Mucosa of descending colon (tissue), 3 donors: ENCODE results near the gene TRIM47. TPM values are rescaled to one million over a fixed set of nuclear protein-coding genes. Genes with fewer than 3 reads are reported as not detected.
"Not testable (repeated sequence)": the region's sequence is repeated elsewhere in the genome, so short reads cannot be mapped to it uniquely, and the experiment has no call there.

ENCODE experiments used
- ATAC-seq: fragments of 200-7000 bp; cut with Tn5 transposase; one replicate; pipeline ENCODE4 v1.9.1; 2020; ENCODE audit warnings: mild to moderate bottlenecking, moderate library complexity
- DNase-seq, 3 donors: peaks; one replicate each; pipeline ENCODE4 v3.0.0-alpha.2; 2020
- H3K36me3 ChIP-seq: fragments of 200-600 bp; one replicate; pipeline ENCODE4 v1.8.0; 2021; ENCODE audit warnings: low read depth, mild to moderate bottlenecking
- H3K4me1 ChIP-seq: fragments of 200-600 bp; one replicate; pipeline ENCODE4 v1.8.0; 2021; ENCODE audit warnings: low read depth, mild to moderate bottlenecking
- H3K4me3 ChIP-seq: fragments of 200-600 bp; one replicate; pipeline ENCODE4 v1.8.0; 2021; ENCODE audit warnings: mild to moderate bottlenecking
- H3K9me3 ChIP-seq: fragments of 200-600 bp; one replicate; pipeline ENCODE4 v1.8.0; 2021; ENCODE audit warnings: mild to moderate bottlenecking
- CTCF ChIP-seq: fragments of 200-600 bp; IDR thresholded peaks from one replicate; pipeline ENCODE4 v1.8.0; 2022; ENCODE audit warnings: antibody characterized with exemption, mild to moderate bottlenecking
- intact Hi-C, 2 donors: fragments of 100-400 bp; cut with DNase I in 1 of 2; cut with micrococcal nuclease in 1 of 2; formaldehyde crosslinking; loops; one replicate each; pipeline versions ENCODE4 v1.11.0 to v1.11.1; 2022; cut with DNase I, micrococcal nuclease
- total RNA-seq, 3 donors: library from RNA; stranded (reverse); fragmentation: NEBNext Ultra II Directional in 2 of 3; extraction: Animal tissue kit (Norgen Biotek cat#: 25700) in 2 of 3; gene quantifications; one replicate each; pipeline versions ENCODE4 v1.2.1 to v1.2.4, GENCODE V29; 2021 to 2023
- donor health status: DM: no; HTN: no; CAD: no; lungs with moderate emphysema.
- donor health status: DM: no; HTN: no; CAD: no.
- donor health status: DM: no; HTN: yes; CAD: no.

Gene TRIM47
- total RNA-seq, 3 donors from 2014 or later = 44.5 to 77.4 (median 53.4) TPM

- DNase-seq = no peak
- H3K36me3 ChIP-seq = no peaks in the 10 kb centered on the region
Measured at GRCh38 chr17:75891605-75892555, 13.5 kb upstream of the TRIM47 start.

GRCh38 chr17:75891022-75891604 lies 12.7 kb upstream of the TRIM47 start:
- DNase-seq = no peak
- no peaks in the 10 kb centered on the region for H3K9me3 ChIP-seq

More at GRCh38 chr17:75891605-75892555, 13.5 kb upstream of the TRIM47 start:
- Histone ChIP-seq H3K4me1 (peaks cover 15% of the 10 kb centered on the region), H3K4me3 (no peak overlapping the region), H3K9me3 (no peaks in the 10 kb centered on the region)
- intact Hi-C loops = no loop called here
- no peak for ATAC-seq
- no peak for TF ChIP-seq CTCF

GRCh38 chr17:75889454-75889853 lies 11.1 kb upstream of the TRIM47 start:
- Histone ChIP-seq H3K36me3 (no peaks in the 10 kb centered on the region), H3K4me1 (peaks cover under 1% of the 10 kb centered on the region), H3K9me3 (no peaks in the 10 kb centered on the region), H3K4me3 (no peak overlapping the region)
- ATAC-seq (peak; percentile 27), DNase-seq (no peak)
- intact Hi-C loops = no loop called here
- TF ChIP-seq CTCF = no peak

More at GRCh38 chr17:75891022-75891604, 12.7 kb upstream of the TRIM47 start:
- peaks cover 15% of the 10 kb centered on the region for H3K4me1 ChIP-seq
- intact Hi-C loops = no loop called here
- H3K4me3 ChIP-seq = no peak overlapping the region
- H3K36me3 ChIP-seq = no peaks in the 10 kb centered on the region
- TF ChIP-seq CTCF = no peak
- no peak for ATAC-seq

- H3K4me1 ChIP-seq = no peaks in the 10 kb centered on the region
- DNase-seq = no peak
- H3K4me3 ChIP-seq = no peak overlapping the region
- H3K36me3 ChIP-seq = no peaks in the 10 kb centered on the region
- intact Hi-C loops = no loop called here
- no peaks in the 10 kb centered on the region for H3K9me3 ChIP-seq
- no peak for TF ChIP-seq CTCF
- ATAC-seq = no peak
Measured at GRCh38 chr17:75888484-75888883, 10.1 kb upstream of the TRIM47 start.

- H3K9me3 ChIP-seq, intact Hi-C loops, H3K4me3 ChIP-seq, H3K4me1 ChIP-seq, H3K36me3 ChIP-seq, DNase-seq, ATAC-seq: not testable (repeated sequence)
Measured at GRCh38 chr17:75885860-75886259, 7.5 kb upstream of the TRIM47 start.

GRCh38 chr17:75885431-75885830 lies 7.0 kb upstream of the TRIM47 start:
- DNase-seq (no peak), ATAC-seq (no peak)

More at GRCh38 chr17:75885431-75885830, 7.0 kb upstream of the TRIM47 start:
- Histone ChIP-seq H3K4me1 (no peaks in the 10 kb centered on the region), H3K36me3 (no peaks in the 10 kb centered on the region), H3K9me3 (no peaks in the 10 kb centered on the region), H3K4me3 (no peak overlapping the region)
- TF ChIP-seq CTCF = no peak
- intact Hi-C loops = no loop called here
